OCI-LY1 (cell line): ENCODE data around the gene ACSL6.

Experiments
- EZH2 ChIP-seq: fragments of 200-600 bp; sonication (generic), shearing (Covaris generic); IDR thresholded peaks from 2 replicates; pipeline ENCODE4 v1.8.0; 2017; ENCODE audit warnings: borderline replicate concordance, mixed run types, mild to moderate bottlenecking, antibody characterized with exemption, low read length, moderate library complexity, mixed read lengths
- TF ChIP-seq, protein P1 (sequence below): fragments of 200-600 bp; sonication (generic), shearing (Covaris generic); IDR thresholded peaks from 2 replicates; pipeline ENCODE4 v1.5.1; 2017; ENCODE audit warnings: mild to moderate bottlenecking, antibody characterized with exemption, low read length, moderate library complexity, mixed read lengths

DNA sequence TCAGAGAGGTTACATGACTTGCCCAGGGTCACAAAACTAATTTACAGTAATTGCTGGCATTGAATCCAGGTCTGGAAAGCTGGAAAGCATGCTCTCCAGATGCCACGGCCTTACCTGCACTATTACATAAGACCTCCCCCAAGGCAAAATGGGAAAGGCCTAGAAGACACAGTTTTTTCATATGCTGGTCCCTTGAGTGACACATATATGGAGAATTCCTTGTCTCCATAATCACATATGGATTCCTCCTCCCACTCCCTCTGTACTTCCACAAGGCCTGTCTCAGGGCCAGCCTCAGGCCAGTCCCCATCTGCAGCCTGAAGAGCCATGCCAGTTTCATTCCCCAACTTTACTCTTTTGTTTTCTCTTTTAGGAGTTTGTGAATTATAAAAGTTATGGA, 37.4 kb downstream of the ACSL6 start:
- TF ChIP-seq, protein P1, sequence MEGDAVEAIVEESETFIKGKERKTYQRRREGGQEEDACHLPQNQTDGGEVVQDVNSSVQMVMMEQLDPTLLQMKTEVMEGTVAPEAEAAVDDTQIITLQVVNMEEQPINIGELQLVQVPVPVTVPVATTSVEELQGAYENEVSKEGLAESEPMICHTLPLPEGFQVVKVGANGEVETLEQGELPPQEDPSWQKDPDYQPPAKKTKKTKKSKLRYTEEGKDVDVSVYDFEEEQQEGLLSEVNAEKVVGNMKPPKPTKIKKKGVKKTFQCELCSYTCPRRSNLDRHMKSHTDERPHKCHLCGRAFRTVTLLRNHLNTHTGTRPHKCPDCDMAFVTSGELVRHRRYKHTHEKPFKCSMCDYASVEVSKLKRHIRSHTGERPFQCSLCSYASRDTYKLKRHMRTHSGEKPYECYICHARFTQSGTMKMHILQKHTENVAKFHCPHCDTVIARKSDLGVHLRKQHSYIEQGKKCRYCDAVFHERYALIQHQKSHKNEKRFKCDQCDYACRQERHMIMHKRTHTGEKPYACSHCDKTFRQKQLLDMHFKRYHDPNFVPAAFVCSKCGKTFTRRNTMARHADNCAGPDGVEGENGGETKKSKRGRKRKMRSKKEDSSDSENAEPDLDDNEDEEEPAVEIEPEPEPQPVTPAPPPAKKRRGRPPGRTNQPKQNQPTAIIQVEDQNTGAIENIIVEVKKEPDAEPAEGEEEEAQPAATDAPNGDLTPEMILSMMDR = no peak
- no peak for TF ChIP-seq EZH2
